Measurements from ENCODE around the gene KCND2.

KCND2 gene

GRCh38 chr7:120729245-120729644 is 456.3 kb downstream of the KCND2 start:
- no peak for DNase-seq (ENCODE audit: low read depth)
- no peak overlapping the region for H3K4me3 ChIP-seq (ENCODE audit: control insufficient read depth, low read depth, low read length)
- TF ChIP-seq CTCF (conservative IDR thresholded peaks at IDR 0.05; ENCODE audit: control insufficient read depth, insufficient read depth, low read depth, low read length) = no peak

DNA sequence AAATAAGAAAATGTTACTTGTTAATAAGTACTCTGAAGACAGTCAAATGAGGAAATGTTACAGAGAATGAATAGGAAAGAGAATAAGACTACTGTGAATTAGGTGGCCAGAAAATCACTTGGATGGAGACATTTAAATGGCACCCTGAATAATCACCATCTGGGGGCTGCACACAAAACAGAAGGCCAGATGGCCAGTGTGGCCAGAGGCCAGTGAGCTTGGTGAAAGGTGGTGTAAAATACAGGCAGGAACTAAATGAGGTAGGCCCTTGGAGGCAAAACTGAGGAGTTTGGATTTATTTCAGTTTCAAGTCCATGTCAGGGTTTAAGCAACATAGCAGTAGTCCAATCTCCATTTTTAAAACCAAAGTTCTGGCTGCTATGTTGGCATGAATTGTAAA is 458.3 kb downstream of the KCND2 start:
- DNase-seq (ENCODE audit: low read depth) = no peak
- no peak overlapping the region for H3K4me3 ChIP-seq (ENCODE audit: control insufficient read depth, low read depth, low read length)
- TF ChIP-seq CTCF (conservative IDR thresholded peaks at IDR 0.05; ENCODE audit: control insufficient read depth, insufficient read depth, low read depth, low read length) = no peak

DNA sequence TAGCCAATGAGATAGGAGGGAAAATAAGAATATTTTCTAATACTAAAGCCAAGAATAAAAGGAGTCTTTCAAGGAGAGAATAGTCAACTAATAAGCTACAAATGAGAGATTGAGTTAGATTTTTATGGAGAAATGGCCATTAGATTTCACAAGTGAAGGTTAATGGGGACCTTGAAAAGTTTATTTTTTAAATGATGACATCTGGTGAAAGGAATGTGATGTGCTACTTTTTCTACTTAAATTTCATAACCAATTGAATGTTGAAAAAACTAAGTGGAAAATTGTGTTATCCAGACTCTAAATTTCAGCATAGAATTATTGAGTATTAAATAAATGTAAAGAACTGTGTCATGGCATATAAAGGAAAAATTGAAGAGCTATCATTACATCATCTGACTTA is 459.3 kb downstream of the KCND2 start:
- H3K4me3 ChIP-seq (ENCODE audit: control insufficient read depth, low read depth, low read length) = no peak overlapping the region
- no peak for DNase-seq (ENCODE audit: low read depth)
- TF ChIP-seq CTCF (conservative IDR thresholded peaks at IDR 0.05; ENCODE audit: control insufficient read depth, insufficient read depth, low read depth, low read length) = no peak

GRCh38 chr7:120733143-120733542 is 460.2 kb downstream of the KCND2 start:
- H3K4me3 ChIP-seq (ENCODE audit: control insufficient read depth, low read depth, low read length) = no peak overlapping the region
- TF ChIP-seq CTCF (conservative IDR thresholded peaks at IDR 0.05; ENCODE audit: control insufficient read depth, insufficient read depth, low read depth, low read length) = peak; percentile 44
- DNase-seq (ENCODE audit: low read depth) = peak; percentile 95

GRCh38 chr7:120733835-120734234 is 460.9 kb downstream of the KCND2 start:
- no peak for TF ChIP-seq CTCF (conservative IDR thresholded peaks at IDR 0.05; ENCODE audit: control insufficient read depth, insufficient read depth, low read depth, low read length)
- no peak overlapping the region for H3K4me3 ChIP-seq (ENCODE audit: control insufficient read depth, low read depth, low read length)
- DNase-seq (ENCODE audit: low read depth) = no peak

- DNase-seq (ENCODE audit: low read depth) = peak; percentile 54
- no peak overlapping the region for H3K4me3 ChIP-seq (ENCODE audit: control insufficient read depth, low read depth, low read length)
- TF ChIP-seq CTCF (conservative IDR thresholded peaks at IDR 0.05; ENCODE audit: control insufficient read depth, insufficient read depth, low read depth, low read length) = no peak
These were observed 462.8 kb downstream of the KCND2 start for GRCh38 chr7:120735791-120736190.

DNA sequence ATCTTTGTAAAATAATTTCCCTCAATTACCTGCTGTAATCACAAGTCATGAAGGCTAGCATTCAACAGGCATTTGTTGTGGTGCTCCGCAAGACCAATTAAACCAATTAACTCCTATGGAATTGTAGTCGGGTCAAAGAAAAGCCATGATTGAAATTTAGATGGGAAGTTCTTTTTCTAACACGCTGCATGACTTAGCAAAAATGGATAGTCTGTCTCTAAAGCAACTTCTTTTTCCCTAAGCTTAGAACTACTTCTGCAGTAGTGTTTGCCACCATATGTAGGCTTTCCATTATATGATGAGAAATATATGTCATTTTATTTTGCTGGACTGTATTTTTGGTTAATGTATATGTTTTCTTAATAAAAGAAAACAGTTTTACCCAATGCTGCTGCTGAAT is 465.8 kb downstream of the KCND2 start:
- no peak overlapping the region for H3K4me3 ChIP-seq (ENCODE audit: control insufficient read depth, low read depth, low read length)
- no peak for TF ChIP-seq CTCF (conservative IDR thresholded peaks at IDR 0.05; ENCODE audit: control insufficient read depth, insufficient read depth, low read depth, low read length)
- DNase-seq (ENCODE audit: low read depth) = no peak

Measured in fibroblast of mammary gland (primary cell).